BJ (cell line): ENCODE measurements around the gene C19orf53. TPM values are rescaled to one million over a fixed set of nuclear protein-coding genes. Genes with fewer than 3 reads are reported as not detected.

Source experiments
- CTCF ChIA-PET: fragments of 350-600 bp; formaldehyde crosslinking; extraction: SDS; loops from one replicate; lab custom pipeline; 2021; ENCODE audit warnings: antibody characterized with exemption, inconsistent platforms; lab: Yijun Ruan, JAX
- POLR2A ChIA-PET: fragments of 300-600 bp; sonication (Branson Sonifier 250); formaldehyde crosslinking; extraction: SDS; loops from one replicate; lab custom pipeline; 2021; ENCODE audit warnings: antibody characterized with exemption; lab: Charles Lee
- DNase-seq: peaks from one replicate; pipeline ENCODE4 v3.0.0-alpha.2; 2011; ENCODE audit warnings: low read depth
- H3K27me3 ChIP-seq: 2 replicates; pipeline ENCODE4 v1.6.0; 2011; ENCODE audit warnings: low read length; ENCODE audit not compliant: control insufficient read depth, insufficient read depth
- H3K36me3 ChIP-seq: 2 replicates; pipeline ENCODE4 v1.5.1; 2011; ENCODE audit warnings: low read length; ENCODE audit not compliant: control insufficient read depth, insufficient read depth
- H3K4me3 ChIP-seq: 2 replicates; pipeline ENCODE4 v1.5.1; 2011; ENCODE audit warnings: low read depth, mild to moderate bottlenecking, control low read depth, low read length
- polyA plus RNA-seq: library from polyadenylated mRNA; depleted of rRNA; stranded (reverse); fragments of >200 nt; gene quantifications from 2 replicates; pipeline ENCODE4 v1.2.3, GENCODE V29; 2011
- TF ChIP-seq, protein P1 (sequence below): IDR thresholded peaks from 2 replicates; pipeline ENCODE4 v1.5.1; 2011; ENCODE audit warnings: low read depth, mild to moderate bottlenecking, control low read depth, inconsistent platforms, low read length, moderate library complexity; ENCODE audit not compliant: insufficient read depth

C19orf53 gene
- polyA plus RNA-seq, 1 experiment: 276 TPM

DNA sequence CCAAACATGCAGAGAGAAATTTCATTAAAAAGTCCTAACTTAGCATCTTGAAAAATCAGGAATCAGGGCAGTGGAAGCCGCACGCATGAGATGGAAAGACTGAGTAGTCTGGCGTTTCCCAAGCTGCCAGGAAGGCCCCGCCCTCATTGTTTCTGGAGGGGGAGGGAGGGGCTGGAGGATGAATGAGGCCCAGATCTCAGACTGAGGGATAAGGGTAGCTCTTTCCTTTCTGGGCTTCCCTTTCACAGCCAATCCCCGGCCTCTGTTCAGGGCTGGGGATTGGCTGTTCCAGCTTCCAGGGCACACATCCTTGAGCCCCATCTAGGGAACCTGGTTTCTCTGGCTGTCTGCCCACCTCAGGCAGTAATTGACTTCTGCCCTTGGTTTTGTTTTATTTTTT, 7.3 kb downstream of the C19orf53 start:
- Histone ChIP-seq H3K36me3 (peaks cover 16% of the 10 kb centered on the region), H3K27me3 (no peaks in the 10 kb centered on the region), H3K4me3 (no peak overlapping the region)
- TF ChIP-seq, protein P1, sequence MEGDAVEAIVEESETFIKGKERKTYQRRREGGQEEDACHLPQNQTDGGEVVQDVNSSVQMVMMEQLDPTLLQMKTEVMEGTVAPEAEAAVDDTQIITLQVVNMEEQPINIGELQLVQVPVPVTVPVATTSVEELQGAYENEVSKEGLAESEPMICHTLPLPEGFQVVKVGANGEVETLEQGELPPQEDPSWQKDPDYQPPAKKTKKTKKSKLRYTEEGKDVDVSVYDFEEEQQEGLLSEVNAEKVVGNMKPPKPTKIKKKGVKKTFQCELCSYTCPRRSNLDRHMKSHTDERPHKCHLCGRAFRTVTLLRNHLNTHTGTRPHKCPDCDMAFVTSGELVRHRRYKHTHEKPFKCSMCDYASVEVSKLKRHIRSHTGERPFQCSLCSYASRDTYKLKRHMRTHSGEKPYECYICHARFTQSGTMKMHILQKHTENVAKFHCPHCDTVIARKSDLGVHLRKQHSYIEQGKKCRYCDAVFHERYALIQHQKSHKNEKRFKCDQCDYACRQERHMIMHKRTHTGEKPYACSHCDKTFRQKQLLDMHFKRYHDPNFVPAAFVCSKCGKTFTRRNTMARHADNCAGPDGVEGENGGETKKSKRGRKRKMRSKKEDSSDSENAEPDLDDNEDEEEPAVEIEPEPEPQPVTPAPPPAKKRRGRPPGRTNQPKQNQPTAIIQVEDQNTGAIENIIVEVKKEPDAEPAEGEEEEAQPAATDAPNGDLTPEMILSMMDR: no peak
- CTCF ChIA-PET: interaction anchor here (6.0 kb wide), 1 partner anchor 81 kb away, joined by 61 read pairs; no protein-coding TSS in a partner anchor
- POLR2A ChIA-PET: interaction anchor here (0.6 to 0.8 kb wide), 4 partner anchors 20 to 65 kb away, joined by 3 to 4 read pairs (median 3); a partner anchor contains a TSS
- peak; percentile 77 for DNase-seq

DNA sequence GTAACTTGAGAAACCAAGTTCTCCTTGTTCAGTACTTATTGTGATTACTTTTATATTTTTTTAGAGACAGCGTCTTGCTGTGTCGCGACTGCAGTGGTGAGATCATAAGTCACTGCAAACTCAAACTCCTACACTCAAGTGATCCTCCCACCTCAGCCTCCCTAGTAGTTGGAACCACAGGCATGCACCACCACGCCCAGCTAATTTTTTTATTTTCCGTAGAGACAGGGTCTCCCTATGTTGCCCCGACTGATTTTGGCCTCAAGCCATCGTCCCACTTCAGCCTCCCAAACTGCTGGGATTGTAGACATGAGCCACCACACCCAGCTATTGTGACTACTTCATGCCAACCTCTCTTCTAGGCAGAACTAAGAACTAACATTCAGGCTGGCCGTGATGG, 8.3 kb downstream of the C19orf53 start:
- peaks cover 12% of the 10 kb centered on the region for H3K36me3 ChIP-seq
- ChIA-PET POLR2A (no interaction called here), CTCF (interaction anchor here (1.1 to 6.0 kb wide), 2 partner anchors 53 to 80 kb away, joined by 3 to 61 read pairs; no protein-coding TSS in a partner anchor)
- TF ChIP-seq, protein P1: no peak
- DNase-seq: no peak
- H3K4me3 ChIP-seq: no peak overlapping the region
- H3K27me3 ChIP-seq: no peaks in the 10 kb centered on the region

DNA sequence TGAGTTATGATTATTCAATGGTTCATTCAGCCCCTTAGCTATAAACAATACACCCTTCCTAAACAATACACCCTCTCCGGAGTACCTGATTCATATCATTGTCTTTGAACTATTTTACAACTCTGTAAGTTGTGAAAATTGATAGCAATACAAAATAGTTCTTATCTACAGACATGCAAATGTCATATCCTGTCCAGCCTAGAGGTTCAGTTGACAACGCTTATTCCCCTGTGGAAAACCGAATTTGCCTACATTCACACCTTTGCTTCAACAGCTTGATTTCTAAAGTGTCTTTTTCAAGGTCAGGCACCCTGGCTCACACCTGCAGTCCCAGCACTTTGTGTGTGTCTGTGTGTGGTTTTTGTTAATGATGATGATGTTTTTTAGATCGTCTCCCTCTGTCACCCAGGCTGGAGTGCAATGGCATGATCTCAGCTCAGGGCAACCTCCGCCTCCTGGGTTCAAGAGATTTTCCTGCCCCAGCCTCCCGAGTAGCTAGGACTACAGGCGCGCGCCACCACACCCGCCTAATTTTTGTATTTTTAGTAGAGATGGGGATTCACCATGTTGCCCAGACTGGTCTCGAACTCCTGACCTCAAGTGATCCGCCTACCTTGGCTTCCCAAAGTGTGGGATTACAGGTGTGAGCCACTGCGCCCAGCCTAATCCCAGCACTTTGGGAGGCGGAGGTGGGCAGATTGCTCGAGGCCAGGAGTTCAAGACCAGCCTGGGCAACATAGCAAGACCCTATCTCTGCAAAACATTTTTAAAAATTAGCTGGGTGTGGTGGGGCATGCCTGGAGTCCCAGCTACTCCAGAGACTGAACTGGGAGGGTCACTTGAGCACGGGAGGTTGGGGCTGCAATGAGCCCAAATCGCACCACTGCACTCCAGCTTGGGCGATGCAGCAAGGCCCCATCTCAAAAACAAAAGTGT, 9.6 kb downstream of the C19orf53 start:
- Histone ChIP-seq H3K4me3 (no peak overlapping the region), H3K36me3 (peaks cover 3% of the 10 kb centered on the region; the same call in 1 of the 2 replicates), H3K27me3 (no peaks in the 10 kb centered on the region)
- TF ChIP-seq, protein P1: no peak
- POLR2A ChIA-PET: no interaction called here
- DNase-seq: no peak
- CTCF ChIA-PET: interaction anchor here (1.0 to 6.0 kb wide), 9 partner anchors 12 to 91 kb away, joined by 3 to 61 read pairs (median 4); no protein-coding TSS in a partner anchor

DNA sequence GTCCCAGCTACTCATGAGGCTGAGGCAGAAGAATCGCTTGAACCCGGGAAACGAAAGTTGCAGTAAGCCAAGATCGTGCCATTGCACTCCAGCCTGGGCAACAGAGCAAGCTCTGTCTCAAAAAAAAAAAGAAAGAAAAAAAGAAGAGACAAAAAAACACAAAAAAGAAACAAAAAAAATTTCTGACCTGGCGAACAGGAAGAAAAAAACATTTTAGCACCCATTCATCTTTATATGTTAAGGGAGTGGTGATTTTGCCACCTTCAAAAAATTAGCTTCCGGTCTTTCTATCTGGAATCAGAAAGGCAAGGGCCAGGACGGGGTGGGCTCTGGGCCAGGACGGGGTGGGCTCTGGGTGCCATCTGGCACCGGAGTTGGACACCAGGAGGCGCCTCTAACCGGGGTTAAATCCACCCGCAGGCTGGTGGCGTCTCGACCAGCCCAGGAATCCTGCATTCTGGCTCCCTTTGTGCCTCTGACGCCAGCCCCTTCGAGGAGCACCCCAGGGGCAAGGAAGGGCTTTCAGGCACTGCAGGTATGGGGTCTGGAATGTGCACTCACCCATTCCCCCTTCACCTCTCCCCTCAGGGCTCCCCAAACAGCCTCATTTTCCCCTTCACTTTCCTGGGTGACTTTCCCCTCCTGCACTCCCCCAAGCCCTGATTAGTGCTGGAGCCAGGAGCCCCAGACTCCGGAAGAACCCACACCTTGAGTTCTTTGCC, 10.6 kb downstream of the C19orf53 start:
- TF ChIP-seq, protein P1: peak; percentile 83
- Histone ChIP-seq H3K4me3 (no peak overlapping the region), H3K27me3 (no peaks in the 10 kb centered on the region), H3K36me3 (no peaks in the 10 kb centered on the region)
- ChIA-PET CTCF (interaction anchor here (0.9 to 6.0 kb wide), 9 partner anchors 11 to 90 kb away, joined by 3 to 61 read pairs (median 4); no protein-coding TSS in a partner anchor), POLR2A (no interaction called here)
- no peak for DNase-seq
